GM18499 (cell line): ENCODE measurements around the gene ABLIM1.

Experiments used
- ATAC-seq: cut with Tn5 transposase; IDR thresholded peaks from one replicate; pipeline ENCODE4 v1.9.1; 2021; ENCODE audit warnings: moderate number of reproducible peaks; ENCODE audit not compliant: insufficient read depth, unreplicated experiment

ABLIM1 gene

DNA sequence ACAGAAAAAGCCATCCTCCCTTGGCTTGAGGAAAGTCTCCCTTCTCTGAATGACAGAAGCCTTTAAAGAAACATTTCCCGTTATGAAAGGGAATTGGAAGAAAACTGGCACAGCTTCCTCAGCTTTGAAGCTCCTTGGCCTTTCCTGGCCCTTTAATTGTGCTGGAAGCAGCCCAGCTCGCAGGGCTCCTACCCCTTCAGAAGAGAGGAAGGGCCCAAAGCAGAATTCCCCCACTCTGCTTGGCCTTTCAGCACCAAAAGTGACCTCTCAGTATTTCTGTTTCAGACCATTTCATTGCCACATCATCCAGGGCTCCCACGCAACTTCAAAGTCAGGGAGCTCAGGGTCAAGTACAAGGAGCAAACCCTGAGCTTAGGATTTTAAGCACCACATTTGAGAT is 258.0 kb downstream of the ABLIM1 start:
- no peak for ATAC-seq

DNA sequence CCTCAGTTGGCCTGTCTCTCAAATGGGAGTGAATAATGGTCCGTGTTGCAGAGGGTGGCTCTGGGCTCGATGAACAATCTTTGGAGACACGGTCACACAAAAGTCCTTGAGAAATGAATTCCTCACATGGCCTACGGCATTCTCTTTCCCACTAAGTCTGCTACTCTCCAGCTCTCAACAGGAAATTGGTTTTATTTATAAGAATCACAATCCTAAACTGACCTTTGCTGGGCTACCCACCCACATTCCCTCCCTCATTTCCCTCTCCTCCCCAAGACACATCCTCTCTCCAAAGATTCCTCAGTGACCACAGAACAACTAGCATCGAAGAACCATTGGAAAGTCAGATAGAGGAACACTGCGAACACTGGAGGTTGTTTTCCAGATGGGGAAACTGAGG is 258.5 kb downstream of the ABLIM1 start:
- no peak for ATAC-seq

DNA sequence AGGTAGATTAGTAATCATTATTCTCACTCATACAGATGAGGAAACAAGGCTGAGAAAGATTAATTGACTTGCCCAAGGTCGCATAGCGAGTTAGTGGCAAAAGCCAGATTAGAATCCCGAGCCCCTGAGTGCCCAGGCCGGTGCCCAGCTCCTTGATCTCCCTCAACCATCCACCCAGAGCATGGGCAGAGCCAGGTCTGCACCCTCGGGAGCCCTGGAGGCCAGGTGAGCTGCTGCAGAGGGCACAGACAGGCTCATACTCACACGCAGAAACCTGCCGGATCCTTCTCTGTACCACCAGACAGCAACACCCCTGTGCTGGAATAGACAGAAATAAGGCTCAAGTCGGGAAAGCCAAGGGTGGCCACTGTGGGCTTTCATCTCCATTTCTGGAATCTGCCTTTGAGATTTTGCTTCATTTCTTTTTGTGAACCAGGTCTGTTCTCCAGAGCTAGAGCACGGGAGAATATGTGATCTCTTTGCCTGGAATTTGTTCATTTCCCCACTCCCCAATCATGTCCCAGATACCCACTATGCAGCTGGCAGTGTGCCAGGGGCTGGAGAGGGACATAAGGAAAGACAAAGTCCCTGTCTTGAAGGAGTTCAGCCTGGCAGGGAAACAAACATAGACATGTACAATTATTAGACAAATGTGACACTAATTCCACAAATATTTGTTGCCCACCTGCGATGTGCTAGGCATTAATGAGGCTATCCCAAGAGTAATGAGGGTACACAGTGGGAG is 259.3 kb downstream of the ABLIM1 start:
- no peak for ATAC-seq

DNA sequence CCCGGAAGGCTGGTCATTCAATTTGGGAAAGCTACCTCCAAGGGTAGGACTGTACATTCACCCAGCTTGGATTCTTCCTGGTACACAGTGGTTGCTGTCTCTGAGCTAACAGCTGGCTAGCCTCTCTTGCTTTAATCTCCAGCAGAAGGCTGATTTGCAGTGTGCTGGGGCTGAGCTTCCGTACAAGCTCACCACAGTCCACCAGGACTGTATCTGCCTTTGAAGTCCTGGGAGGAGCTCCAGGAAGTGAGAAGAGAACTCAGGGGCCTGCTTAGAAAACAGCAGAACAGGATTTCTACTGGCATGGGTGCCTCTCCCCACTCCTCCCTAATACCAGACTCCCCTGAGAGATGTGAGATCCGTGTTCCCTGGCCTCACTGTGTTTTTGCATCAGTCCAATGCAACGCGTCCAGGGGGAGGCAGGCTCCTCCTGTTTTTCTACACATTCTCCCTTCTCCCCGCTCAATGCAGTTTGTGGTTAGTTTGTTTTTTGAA is 260.4 kb downstream of the ABLIM1 start:
- ATAC-seq = no peak

DNA sequence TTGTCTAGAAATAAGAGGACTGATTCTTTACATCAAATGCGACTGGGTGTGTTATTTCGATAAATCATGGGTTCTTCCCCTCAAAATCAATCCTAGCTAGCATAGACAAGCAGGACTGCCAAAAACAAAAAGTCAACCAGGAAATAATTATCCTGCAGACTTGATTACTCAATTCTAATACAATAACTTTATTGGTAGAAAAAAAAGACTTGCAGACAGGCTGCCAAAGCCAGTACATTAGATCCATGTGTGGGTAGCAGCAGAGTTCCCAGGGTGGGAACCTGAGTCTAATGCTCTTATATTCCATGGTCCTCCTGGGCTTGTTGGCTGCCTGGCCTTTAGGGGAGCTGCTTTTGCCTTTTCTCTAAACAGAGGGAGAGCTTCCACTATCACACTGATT is 261.6 kb downstream of the ABLIM1 start:
- ATAC-seq = no peak

DNA sequence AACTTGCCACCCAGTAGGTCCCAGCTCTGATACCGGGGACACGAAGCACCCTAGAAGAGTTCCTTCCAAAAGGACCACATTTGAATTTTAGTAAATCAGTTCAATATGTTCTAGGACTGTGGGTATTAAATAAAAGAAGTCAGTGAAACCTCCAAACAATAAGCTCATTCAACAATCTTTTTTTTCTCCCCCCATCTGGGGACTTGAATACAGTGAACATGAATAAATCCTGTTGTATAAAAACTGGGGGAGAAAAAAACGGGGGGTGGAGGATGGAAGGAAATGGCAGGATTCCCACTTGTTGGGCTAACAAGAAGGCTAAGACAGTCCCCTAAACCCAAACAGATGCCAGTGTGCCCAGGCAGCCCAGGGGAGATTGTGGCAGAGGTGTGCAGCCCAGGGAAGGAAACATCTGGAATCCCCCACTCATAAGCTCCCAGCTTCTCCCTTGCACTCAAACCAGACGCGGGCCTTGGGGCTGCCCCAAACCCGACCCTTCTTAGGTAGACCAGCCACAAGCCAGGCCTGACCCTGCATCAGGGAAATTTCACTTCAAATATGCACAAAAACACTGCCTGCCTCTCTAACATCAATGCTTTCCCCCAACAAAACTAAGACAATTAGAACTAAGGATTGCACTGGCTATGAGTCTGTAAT is 262.6 kb downstream of the ABLIM1 start:
- no peak for ATAC-seq

DNA sequence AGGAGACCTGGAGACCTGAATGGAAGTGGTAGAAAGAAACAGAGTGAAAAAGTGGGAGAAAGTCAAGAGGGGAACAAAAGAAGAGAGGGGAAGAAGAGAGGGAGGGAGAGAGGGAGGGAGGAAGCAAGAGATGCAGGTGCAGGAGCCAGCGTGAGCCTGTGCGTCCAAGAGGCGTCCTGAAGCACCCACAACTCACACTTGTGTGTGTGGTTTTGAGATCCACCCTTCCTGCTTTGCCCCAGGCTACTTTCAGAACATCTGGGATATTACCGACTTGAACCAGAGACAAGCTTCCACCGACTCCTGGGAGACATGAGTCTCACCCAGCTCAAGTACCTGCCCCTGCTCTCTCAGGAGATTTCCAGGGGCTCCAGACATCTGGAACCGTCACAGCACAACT is 263.5 kb downstream of the ABLIM1 start:
- no peak for ATAC-seq

DNA sequence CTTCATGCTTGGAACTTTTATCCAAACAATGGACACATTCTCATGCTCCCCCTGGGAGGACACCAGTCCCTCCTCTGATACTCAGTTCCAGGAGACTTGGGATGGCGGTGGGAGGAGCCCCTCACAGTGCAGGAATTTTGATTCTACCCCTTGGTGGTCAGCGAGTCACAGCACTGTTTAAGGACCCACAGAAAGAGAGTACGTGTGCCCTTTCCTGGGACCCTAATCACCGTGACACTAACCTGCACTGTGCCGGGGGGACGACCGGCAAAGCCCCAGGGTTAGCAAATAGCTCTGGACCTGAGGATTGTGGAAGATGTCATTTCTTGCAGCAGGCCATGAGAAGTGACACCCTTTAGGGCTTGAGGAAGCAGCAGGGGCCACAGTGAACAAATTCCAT is 264.2 kb downstream of the ABLIM1 start:
- ATAC-seq = no peak

DNA sequence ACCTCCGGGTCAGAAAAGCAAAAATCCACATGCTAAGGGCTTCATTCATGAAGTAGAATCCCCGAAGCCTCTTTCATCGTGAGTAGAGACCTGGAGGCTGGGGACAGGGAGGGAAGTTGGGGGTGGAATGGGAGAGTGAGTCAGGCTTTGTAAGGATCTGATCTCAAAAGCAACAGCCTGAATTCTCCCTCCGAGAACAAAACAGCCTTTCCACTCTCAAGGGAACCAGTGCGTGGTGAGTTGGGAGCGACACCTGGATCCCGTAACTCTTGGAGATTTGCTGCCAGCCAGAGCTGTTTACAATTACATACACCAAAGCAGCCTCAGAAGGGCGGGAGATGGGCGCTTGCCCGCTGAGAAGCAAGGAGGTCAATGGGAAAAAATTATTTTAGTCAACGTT is 264.6 kb downstream of the ABLIM1 start:
- ATAC-seq = no peak

DNA sequence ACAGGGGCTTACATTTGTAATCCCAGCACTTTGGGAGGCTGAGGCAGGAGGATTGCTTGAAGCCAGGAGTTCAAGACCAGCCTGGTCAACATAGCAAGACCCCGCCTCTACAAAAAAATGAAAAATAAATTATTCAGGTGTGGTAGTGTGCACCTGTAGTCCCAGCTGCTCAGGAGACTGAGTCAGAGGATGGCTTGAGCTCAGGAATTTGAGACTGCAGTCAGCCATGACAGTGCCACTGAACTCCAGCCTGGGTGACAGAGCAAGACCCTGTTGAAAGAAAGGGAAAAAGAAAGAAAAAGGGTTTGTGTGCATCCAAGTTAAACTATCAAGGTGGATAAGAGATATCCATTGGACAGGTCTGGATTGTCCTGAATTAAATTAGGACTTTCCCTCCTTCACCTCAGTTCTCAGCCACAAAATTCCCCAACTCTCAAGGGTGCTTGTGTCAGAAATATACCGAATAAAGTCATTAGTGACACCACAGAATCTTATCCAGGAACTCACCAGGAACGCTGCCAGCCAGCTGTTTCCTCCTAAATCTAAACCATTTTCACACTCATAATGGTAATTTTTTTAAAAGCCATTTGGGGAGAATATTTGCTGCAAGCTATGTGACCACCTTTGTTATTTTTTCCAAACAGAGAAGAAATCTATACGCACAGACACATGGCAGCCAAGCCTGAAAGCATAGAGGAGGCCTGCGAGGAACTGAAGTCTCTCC is 265.8 kb downstream of the ABLIM1 start:
- ATAC-seq = no peak

DNA sequence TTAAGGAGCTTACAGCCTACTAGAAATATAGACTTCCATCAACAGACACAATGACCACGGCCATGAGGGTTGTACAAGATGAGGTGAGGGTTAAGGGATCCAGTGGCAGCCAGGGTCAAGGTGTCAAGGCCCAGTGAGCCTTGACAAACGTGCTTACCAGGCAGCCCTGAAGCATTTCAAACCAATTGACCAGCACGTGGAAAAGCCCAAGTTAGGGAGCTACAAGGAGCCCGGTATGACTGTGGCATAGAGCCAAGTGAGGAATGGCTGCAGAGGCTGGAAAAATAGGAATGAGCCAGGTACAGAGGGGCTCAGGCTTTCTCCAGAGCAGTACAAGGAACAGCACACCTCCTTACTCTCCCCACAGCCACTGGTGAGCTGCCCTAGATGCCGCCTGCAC is 266.5 kb downstream of the ABLIM1 start:
- ATAC-seq = no peak

DNA sequence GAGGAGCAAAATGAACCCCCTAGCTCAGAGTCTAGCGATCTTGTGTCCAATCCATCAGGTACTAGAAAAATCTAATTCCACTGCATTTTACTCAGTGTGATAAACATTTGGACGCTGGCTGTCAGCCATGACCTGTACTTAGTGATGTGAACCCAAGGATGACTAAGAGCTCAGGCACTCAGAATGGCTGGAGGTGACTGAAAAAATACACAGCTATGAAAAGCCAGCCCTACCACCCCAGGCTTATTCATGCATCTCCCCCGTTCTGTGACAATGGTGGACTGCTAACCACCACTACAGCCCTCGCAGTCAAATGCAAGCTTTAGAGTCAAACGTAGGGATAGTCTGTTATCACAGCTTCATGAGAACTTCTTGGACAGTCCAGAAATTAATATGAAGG is 268.6 kb downstream of the ABLIM1 start:
- no peak for ATAC-seq

DNA sequence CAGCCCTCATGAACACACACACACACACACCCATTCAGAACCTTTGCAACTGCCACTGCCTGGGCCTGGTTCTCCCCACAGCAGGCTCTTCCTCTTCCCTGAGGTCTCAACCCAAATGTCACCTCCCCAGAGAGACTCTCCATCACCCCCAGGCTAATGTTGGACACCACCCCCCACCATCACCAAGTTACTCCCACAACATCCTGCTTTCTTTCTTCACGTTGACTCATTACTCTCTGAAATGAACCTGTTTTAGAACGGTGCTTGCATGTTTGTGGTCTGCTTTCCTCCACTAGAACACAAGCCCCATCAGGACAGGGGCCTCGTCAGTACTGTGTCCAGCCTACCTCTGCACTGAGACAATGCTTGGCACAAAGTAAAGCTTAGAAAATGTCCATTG is 269.8 kb downstream of the ABLIM1 start:
- peak; percentile 87 for ATAC-seq

DNA sequence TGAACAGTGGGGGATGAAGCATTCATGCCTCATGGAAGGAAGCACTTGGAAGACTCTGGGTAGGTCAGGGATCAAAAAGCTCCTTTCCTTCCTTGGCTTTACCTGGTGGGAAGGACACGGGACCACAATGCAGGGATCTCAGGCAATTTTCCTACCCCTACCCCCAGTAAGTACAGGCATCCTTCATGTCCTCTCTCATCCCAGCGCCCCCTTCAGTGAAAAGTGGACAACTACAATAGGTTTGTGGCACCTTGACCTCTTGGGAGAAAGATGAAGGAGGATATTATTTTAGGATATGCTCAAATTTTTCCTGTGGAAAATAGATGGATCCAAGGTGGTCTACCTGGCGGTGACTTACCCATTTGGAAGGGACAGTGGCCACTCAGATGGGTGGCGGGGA is 270.3 kb downstream of the ABLIM1 start:
- ATAC-seq = no peak

DNA sequence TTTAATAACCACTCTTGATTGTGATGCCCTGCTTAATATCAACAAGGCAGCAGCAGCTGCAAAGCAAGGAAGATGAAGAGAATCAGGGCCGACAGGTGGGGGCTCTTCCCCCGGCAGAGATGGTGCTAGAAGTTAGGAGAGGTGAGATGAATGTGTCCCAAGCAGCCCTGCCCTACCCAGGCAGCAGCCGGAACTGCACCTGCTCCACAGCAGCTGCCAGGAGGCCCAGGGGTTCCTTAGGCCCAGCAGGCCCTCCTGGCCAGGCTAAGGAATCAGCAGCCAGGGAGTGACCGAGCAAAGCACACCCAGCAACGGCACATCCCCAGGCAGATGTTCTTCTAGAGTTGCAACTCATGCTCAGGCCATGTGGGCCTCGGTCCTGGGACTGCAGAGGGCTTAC is 271.6 kb downstream of the ABLIM1 start:
- ATAC-seq = no peak

DNA sequence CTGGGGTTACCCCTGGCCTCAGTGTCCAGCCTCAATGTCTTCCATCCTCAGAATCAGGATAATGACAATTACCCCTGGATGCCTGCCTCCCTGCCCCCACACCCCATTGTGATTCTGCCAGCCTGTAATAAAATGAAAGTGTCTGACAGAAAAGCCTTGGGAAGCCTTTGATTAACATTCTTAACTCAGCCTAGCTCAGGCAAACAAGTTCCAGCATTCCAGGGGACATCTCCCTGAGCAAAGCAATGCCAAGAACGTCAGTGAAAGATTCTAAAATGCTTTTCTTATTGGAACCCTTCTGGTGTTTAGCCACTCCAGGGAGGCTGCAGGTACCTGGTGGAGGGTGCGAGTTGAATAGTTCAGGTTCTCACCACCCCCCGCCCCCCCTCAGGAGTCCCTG is 272.5 kb downstream of the ABLIM1 start:
- ATAC-seq = no peak

DNA sequence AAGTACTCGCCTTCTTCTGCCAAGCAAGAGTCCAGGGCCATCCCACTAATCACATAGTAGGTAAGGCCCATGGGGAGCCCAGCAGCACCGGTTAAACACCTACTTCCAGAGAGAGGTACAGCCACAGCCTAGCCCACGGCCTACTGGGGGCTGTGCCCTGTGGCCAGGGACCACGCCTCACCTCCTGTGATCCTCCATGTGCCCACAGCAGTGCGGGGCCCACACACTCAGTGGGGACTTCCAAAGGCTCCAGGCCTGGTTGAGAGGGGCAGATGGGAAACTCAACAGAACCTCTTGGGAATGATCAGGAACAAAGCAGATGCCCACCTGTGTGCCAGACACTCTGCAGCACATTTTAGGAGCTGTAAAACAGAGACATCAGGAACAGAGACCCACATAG is 273.5 kb downstream of the ABLIM1 start:
- no peak for ATAC-seq

DNA sequence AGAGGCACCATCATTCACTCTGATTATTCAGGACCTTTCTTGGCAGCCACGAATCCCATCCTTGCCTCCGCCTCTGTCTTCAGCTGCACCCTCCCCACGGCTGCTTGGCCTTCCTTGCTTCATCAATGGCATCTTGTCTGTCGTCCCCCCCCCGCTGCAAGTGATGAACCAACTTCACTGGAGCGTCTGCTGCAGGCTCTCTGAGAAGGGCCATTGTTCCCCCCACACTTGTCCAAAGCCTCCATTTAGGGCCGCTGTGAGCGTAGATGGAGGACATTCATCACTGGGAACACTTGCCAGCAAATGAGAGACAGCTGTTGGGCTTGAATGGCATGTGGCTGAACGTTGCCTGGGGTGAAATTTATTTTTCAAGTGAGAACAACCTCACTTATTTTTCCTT is 273.9 kb downstream of the ABLIM1 start:
- ATAC-seq = no peak
